T-helper 2 cell treated with Interferon-gamma antibody and Interleukin-4, amounts not matched to agents 5 μg/mL and 100 μg/mL, for 36 hours (primary cell): Measurements from ENCODE around the gene GRPR.

Source experiments
- DNase-seq: peaks from one replicate; pipeline ENCODE4 v3.0.0; 2021; ENCODE audit warnings: low spot score
- H3K27ac Mint-ChIP-seq: one replicate; pipeline ENCODE4 v1.8.0; 2021; ENCODE audit warnings: mild to moderate bottlenecking, mixed read lengths
- H3K27me3 Mint-ChIP-seq: one replicate; pipeline ENCODE4 v1.8.0; 2021; ENCODE audit warnings: low read depth, mixed read lengths
- H3K36me3 Mint-ChIP-seq: one replicate; pipeline ENCODE4 v1.8.0; 2021; ENCODE audit warnings: low read depth, mixed read lengths
- H3K4me1 Mint-ChIP-seq: one replicate; pipeline ENCODE4 v1.8.0; 2021; ENCODE audit warnings: low read depth, mixed read lengths
- H3K4me3 Mint-ChIP-seq: one replicate; pipeline ENCODE4 v1.8.0; 2022; ENCODE audit warnings: mild to moderate bottlenecking, moderate library complexity, mixed read lengths
- H3K9me3 Mint-ChIP-seq: one replicate; pipeline ENCODE4 v1.8.0; 2021; ENCODE audit warnings: mixed read lengths

GRPR gene

GRCh38 chrX:16119353-16120220, 3.8 kb upstream of the GRPR start:
- peaks cover 5% of the 10 kb centered on the region for H3K9me3 Mint-ChIP-seq
- H3K4me3 Mint-ChIP-seq, result peak overlapping the region; percentile 41
- peaks cover 19% of the 10 kb centered on the region for H3K4me1 Mint-ChIP-seq
- no peak for DNase-seq
- H3K27me3 Mint-ChIP-seq, result peaks cover 7% of the 10 kb centered on the region
- H3K36me3 Mint-ChIP-seq, result no peaks in the 10 kb centered on the region
- H3K27ac Mint-ChIP-seq, result peak overlapping the region; percentile 22

GRCh38 chrX:16120431-16120830, 2.9 kb upstream of the GRPR start:
- Mint-ChIP-seq H3K9me3 (peaks cover 5% of the 10 kb centered on the region), H3K4me1 (peaks cover 19% of the 10 kb centered on the region), H3K4me3 (peak overlapping the region; percentile 41), H3K36me3 (no peaks in the 10 kb centered on the region), H3K27ac (no peak overlapping the region), H3K27me3 (peaks cover 8% of the 10 kb centered on the region)
- no peak for DNase-seq

- H3K9me3 Mint-ChIP-seq, result peaks cover 2% of the 10 kb centered on the region
- H3K36me3 Mint-ChIP-seq, result no peaks in the 10 kb centered on the region
- H3K27ac Mint-ChIP-seq, result no peak overlapping the region
- DNase-seq, result no peak
- H3K4me3 Mint-ChIP-seq, result no peak overlapping the region
- H3K4me1 Mint-ChIP-seq, result peaks cover 16% of the 10 kb centered on the region
- H3K27me3 Mint-ChIP-seq, result peaks cover 19% of the 10 kb centered on the region
Observed at GRCh38 chrX:16124201-16124600, 836 bp downstream of the GRPR start.

GRCh38 chrX:16125520-16126149, 2.3 kb downstream of the GRPR start:
- Mint-ChIP-seq H3K27ac (no peak overlapping the region), H3K36me3 (no peaks in the 10 kb centered on the region), H3K4me3 (no peak overlapping the region), H3K4me1 (peaks cover 2% of the 10 kb centered on the region), H3K9me3 (no peaks in the 10 kb centered on the region), H3K27me3 (peaks cover 24% of the 10 kb centered on the region)
- DNase-seq, result no peak

GRCh38 chrX:16130707-16131106, 7.3 kb downstream of the GRPR start:
- DNase-seq, result no peak
- no peaks in the 10 kb centered on the region for H3K4me1 Mint-ChIP-seq
- H3K27me3 Mint-ChIP-seq, result peaks cover 27% of the 10 kb centered on the region
- H3K9me3 Mint-ChIP-seq, result no peaks in the 10 kb centered on the region
- no peak overlapping the region for H3K27ac Mint-ChIP-seq
- no peaks in the 10 kb centered on the region for H3K36me3 Mint-ChIP-seq
- H3K4me3 Mint-ChIP-seq, result no peak overlapping the region

- Mint-ChIP-seq H3K4me1 (no peaks in the 10 kb centered on the region), H3K9me3 (no peaks in the 10 kb centered on the region), H3K4me3 (no peak overlapping the region), H3K27me3 (peaks cover 15% of the 10 kb centered on the region), H3K27ac (no peak overlapping the region), H3K36me3 (no peaks in the 10 kb centered on the region)
- no peak for DNase-seq
Observed at GRCh38 chrX:16134936-16135335, 11.6 kb downstream of the GRPR start.

- Mint-ChIP-seq H3K27ac (no peak overlapping the region), H3K4me1 (no peaks in the 10 kb centered on the region), H3K9me3 (no peaks in the 10 kb centered on the region), H3K27me3 (peaks cover 13% of the 10 kb centered on the region), H3K4me3 (no peak overlapping the region), H3K36me3 (no peaks in the 10 kb centered on the region)
- DNase-seq, result no peak
Observed at GRCh38 chrX:16136080-16136479, 12.7 kb downstream of the GRPR start.

- Mint-ChIP-seq H3K4me1 (no peaks in the 10 kb centered on the region), H3K9me3 (no peaks in the 10 kb centered on the region), H3K36me3 (no peaks in the 10 kb centered on the region), H3K27ac (no peak overlapping the region), H3K27me3 (peaks cover 6% of the 10 kb centered on the region), H3K4me3 (no peak overlapping the region)
- DNase-seq, result no peak
Observed at GRCh38 chrX:16137416-16138107, 14.2 kb downstream of the GRPR start.

- no peak for DNase-seq
- Mint-ChIP-seq H3K4me1 (no peaks in the 10 kb centered on the region), H3K9me3 (no peaks in the 10 kb centered on the region), H3K4me3 (no peak overlapping the region), H3K27me3 (peaks cover 6% of the 10 kb centered on the region), H3K27ac (no peak overlapping the region), H3K36me3 (no peaks in the 10 kb centered on the region)
Observed at GRCh38 chrX:16138108-16138427, 14.7 kb downstream of the GRPR start.

GRCh38 chrX:16140448-16140847, 17.1 kb downstream of the GRPR start:
- H3K27me3 Mint-ChIP-seq, result peaks cover 2% of the 10 kb centered on the region
- H3K4me1 Mint-ChIP-seq, result no peaks in the 10 kb centered on the region
- H3K36me3 Mint-ChIP-seq, result no peaks in the 10 kb centered on the region
- no peak overlapping the region for H3K4me3 Mint-ChIP-seq
- DNase-seq, result no peak
- no peak overlapping the region for H3K27ac Mint-ChIP-seq
- no peaks in the 10 kb centered on the region for H3K9me3 Mint-ChIP-seq

- no peaks in the 10 kb centered on the region for H3K9me3 Mint-ChIP-seq
- H3K27ac Mint-ChIP-seq, result no peak overlapping the region
- H3K27me3 Mint-ChIP-seq, result peaks cover under 1% of the 10 kb centered on the region
- H3K36me3 Mint-ChIP-seq, result no peaks in the 10 kb centered on the region
- H3K4me1 Mint-ChIP-seq, result no peaks in the 10 kb centered on the region
- no peak overlapping the region for H3K4me3 Mint-ChIP-seq
- no peak for DNase-seq
Observed at GRCh38 chrX:16140983-16141382, 17.6 kb downstream of the GRPR start.

GRCh38 chrX:16141422-16142245, 18.3 kb downstream of the GRPR start:
- Mint-ChIP-seq H3K36me3 (no peaks in the 10 kb centered on the region), H3K4me3 (no peak overlapping the region), H3K4me1 (no peaks in the 10 kb centered on the region), H3K27ac (no peak overlapping the region), H3K9me3 (no peaks in the 10 kb centered on the region), H3K27me3 (no peaks in the 10 kb centered on the region)
- no peak for DNase-seq

- H3K36me3 Mint-ChIP-seq, result no peaks in the 10 kb centered on the region
- no peaks in the 10 kb centered on the region for H3K9me3 Mint-ChIP-seq
- H3K4me1 Mint-ChIP-seq, result no peaks in the 10 kb centered on the region
- no peak overlapping the region for H3K27ac Mint-ChIP-seq
- DNase-seq, result no peak
- no peak overlapping the region for H3K4me3 Mint-ChIP-seq
- H3K27me3 Mint-ChIP-seq, result no peaks in the 10 kb centered on the region
Observed at GRCh38 chrX:16142246-16142558, 18.8 kb downstream of the GRPR start.

GRCh38 chrX:16143968-16144367, 20.6 kb downstream of the GRPR start:
- Mint-ChIP-seq H3K27me3 (no peaks in the 10 kb centered on the region), H3K9me3 (no peaks in the 10 kb centered on the region), H3K36me3 (no peaks in the 10 kb centered on the region), H3K27ac (no peak overlapping the region), H3K4me1 (no peaks in the 10 kb centered on the region), H3K4me3 (no peak overlapping the region)
- DNase-seq, result no peak
